PC-9 (cell line): ENCODE data around the gene TOM1L2.

ENCODE experiments used
- CTCF ChIP-seq: fragments of 200-600 bp; sonication (generic); conservative IDR thresholded peaks from 2 replicates; pipeline ENCODE4 v1.6.1; 2017; ENCODE audit warnings: mixed run types, antibody characterized with exemption, mild to moderate bottlenecking, moderate library complexity
- EZH2 ChIP-seq: fragments of 200-600 bp; sonication (generic); IDR thresholded peaks from 2 replicates; pipeline ENCODE4 v1.8.0; 2017; ENCODE audit warnings: antibody characterized with exemption, low read depth

- TF ChIP-seq CTCF: no peak
- no peak for TF ChIP-seq EZH2
Observed at GRCh38 chr17:17844079-17844478, 128.1 kb downstream of the TOM1L2 start.
